ENCODE measurements around the gene ANTKMT. TPM values are rescaled to one million over a fixed set of nuclear protein-coding genes. Genes with fewer than 3 reads are reported as not detected.

ANTKMT gene
- total RNA-seq, 4 donors from 2014 or later: 24.9 to 42.4 (median 32.1) TPM

- no peak for DNase-seq (ENCODE audit: low spot score in 2 of 2)
- WGBS, 2 donors: 43 to 57% methylated on average over 11 of the region's 11 CpGs
- TF ChIP-seq POLR2A (IDR thresholded peaks at IDR 0.05): no peak
- TF ChIP-seq, protein P1, sequence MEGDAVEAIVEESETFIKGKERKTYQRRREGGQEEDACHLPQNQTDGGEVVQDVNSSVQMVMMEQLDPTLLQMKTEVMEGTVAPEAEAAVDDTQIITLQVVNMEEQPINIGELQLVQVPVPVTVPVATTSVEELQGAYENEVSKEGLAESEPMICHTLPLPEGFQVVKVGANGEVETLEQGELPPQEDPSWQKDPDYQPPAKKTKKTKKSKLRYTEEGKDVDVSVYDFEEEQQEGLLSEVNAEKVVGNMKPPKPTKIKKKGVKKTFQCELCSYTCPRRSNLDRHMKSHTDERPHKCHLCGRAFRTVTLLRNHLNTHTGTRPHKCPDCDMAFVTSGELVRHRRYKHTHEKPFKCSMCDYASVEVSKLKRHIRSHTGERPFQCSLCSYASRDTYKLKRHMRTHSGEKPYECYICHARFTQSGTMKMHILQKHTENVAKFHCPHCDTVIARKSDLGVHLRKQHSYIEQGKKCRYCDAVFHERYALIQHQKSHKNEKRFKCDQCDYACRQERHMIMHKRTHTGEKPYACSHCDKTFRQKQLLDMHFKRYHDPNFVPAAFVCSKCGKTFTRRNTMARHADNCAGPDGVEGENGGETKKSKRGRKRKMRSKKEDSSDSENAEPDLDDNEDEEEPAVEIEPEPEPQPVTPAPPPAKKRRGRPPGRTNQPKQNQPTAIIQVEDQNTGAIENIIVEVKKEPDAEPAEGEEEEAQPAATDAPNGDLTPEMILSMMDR (IDR thresholded peaks at IDR 0.05): no peak
- intact Hi-C loops (cut with DNase I; ENCODE audit: low total_unique reads): no loop called here
- no peak overlapping the region for H3K4me3 ChIP-seq (ENCODE audit: low read depth, poor library complexity, severe bottlenecking)
Observed at GRCh38 chr16:754656-755055, 33.7 kb downstream of the ANTKMT start.

- WGBS, 2 donors: 88 to 93% methylated on average over 5 of the region's 5 CpGs
Observed at GRCh38 chr16:756428-756827, 35.5 kb downstream of the ANTKMT start.

GRCh38 chr16:759110-759910 lies 38.4 kb downstream of the ANTKMT start:
- TF ChIP-seq, protein P1 (IDR thresholded peaks at IDR 0.05): no peak
- no peak for TF ChIP-seq POLR2A (IDR thresholded peaks at IDR 0.05)
- DNase-seq (ENCODE audit: low spot score in 2 of 2): no peak
- 73 to 77% methylated on average over 30 to 34 of the region's 34 CpGs for WGBS, 2 donors
- intact Hi-C loops (cut with DNase I; ENCODE audit: low total_unique reads): no loop called here
- H3K4me3 ChIP-seq (ENCODE audit: low read depth, poor library complexity, severe bottlenecking): no peak overlapping the region

More at GRCh38 chr16:756428-756827, 35.5 kb downstream of the ANTKMT start:
- intact Hi-C loops (cut with DNase I; ENCODE audit: low total_unique reads): no loop called here
- H3K4me3 ChIP-seq (ENCODE audit: low read depth, poor library complexity, severe bottlenecking): no peak overlapping the region
- DNase-seq (ENCODE audit: low spot score in 2 of 2): no peak
- TF ChIP-seq, protein P1 (IDR thresholded peaks at IDR 0.05): no peak
- no peak for TF ChIP-seq POLR2A (IDR thresholded peaks at IDR 0.05)

DNA sequence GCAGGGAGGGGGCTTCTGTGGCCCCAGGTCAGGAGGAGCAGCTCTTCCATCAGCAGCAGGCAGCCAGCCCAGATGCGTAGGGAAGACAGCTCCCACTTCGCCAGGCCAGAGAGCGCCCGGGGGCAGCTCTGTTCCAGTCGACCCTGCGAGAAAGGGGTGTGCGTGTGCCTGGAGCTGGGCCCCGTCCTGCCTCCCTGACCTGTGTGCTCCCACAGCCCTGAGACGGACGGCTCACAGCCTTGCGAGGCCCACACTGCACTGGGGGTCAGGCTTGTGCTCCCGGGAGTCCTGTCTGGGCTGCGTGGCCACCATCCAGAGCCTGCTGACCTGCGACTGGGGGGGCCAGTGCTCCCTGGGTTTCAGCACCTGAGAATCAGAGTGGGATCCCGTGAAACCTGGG lies 39.1 kb downstream of the ANTKMT start:
- intact Hi-C loops (cut with DNase I; ENCODE audit: low total_unique reads): no loop called here
- DNase-seq (ENCODE audit: low spot score in 2 of 2): no peak
- 43 to 60% methylated on average over 12 to 13 of the region's 15 CpGs for WGBS, 2 donors
- TF ChIP-seq, protein P1 (IDR thresholded peaks at IDR 0.05): no peak
- TF ChIP-seq POLR2A (IDR thresholded peaks at IDR 0.05): no peak
- no peak overlapping the region for H3K4me3 ChIP-seq (ENCODE audit: low read depth, poor library complexity, severe bottlenecking)

GRCh38 chr16:760545-761343 lies 39.8 kb downstream of the ANTKMT start, which contains the start of gene MSLN:
Gene MSLN (plus strand): TSS chr16:760734. CDS start chr16:762681, 1,947 bp downstream.
- DNase-seq (ENCODE audit: low spot score in 2 of 2): no peak
- intact Hi-C loops (cut with DNase I; ENCODE audit: low total_unique reads): no loop called here
- 62 to 66% methylated on average over 34 to 37 of the region's 37 CpGs for WGBS, 2 donors
- no peak within 1 kb of the TSS for H3K4me3 ChIP-seq (ENCODE audit: low read depth, poor library complexity, severe bottlenecking)
- TF ChIP-seq POLR2A (IDR thresholded peaks at IDR 0.05): no peak
- TF ChIP-seq, protein P1 (IDR thresholded peaks at IDR 0.05): no peak

Data from lower leg skin (tissue), 4 donors.